ENCODE data around the gene SEC22C. TPM values are rescaled to one million over a fixed set of nuclear protein-coding genes. Genes with fewer than 3 reads are reported as not detected.
A peak's percentile ranks its signal among the peaks of the same experiment; 100 is the strongest.

SEC22C gene
- total RNA-seq, 1 donor from 2014 or later = 55.0 TPM

DNA sequence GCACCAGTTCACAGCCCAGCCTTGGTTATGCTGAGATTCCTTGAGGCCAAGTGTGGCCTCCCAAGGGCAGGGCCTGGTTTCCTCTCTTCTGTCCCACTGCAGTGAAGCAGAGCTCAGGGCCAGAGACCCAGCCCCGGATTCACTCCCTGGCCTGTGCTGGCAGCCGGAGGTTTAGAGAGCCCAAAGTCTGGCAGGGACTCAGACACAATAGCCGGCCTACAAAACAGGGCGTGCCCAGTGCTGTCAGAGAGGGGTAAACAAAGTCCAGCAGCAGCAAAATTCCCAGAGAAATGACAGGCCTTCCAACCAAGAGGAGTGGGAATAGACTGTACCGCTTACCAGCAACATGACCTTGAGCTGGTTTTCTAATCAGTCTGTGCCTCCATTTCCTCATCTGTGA is 65.3 kb downstream of the SEC22C start:
- FAIRE-seq = no peak
- peak; percentile 12 for DNase-seq (ENCODE audit: low read depth)
- no peaks in the 10 kb centered on the region for H3K27me3 ChIP-seq (ENCODE audit: control insufficient read depth, insufficient read depth, low read length)
- no peak overlapping the region for H3K4me3 ChIP-seq (ENCODE audit: low read depth, low read length)
- TF ChIP-seq, protein P1, sequence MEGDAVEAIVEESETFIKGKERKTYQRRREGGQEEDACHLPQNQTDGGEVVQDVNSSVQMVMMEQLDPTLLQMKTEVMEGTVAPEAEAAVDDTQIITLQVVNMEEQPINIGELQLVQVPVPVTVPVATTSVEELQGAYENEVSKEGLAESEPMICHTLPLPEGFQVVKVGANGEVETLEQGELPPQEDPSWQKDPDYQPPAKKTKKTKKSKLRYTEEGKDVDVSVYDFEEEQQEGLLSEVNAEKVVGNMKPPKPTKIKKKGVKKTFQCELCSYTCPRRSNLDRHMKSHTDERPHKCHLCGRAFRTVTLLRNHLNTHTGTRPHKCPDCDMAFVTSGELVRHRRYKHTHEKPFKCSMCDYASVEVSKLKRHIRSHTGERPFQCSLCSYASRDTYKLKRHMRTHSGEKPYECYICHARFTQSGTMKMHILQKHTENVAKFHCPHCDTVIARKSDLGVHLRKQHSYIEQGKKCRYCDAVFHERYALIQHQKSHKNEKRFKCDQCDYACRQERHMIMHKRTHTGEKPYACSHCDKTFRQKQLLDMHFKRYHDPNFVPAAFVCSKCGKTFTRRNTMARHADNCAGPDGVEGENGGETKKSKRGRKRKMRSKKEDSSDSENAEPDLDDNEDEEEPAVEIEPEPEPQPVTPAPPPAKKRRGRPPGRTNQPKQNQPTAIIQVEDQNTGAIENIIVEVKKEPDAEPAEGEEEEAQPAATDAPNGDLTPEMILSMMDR (IDR thresholded peaks at IDR 0.05; ENCODE audit: insufficient read depth, low read length, severe bottlenecking) = no peak
- H3K36me3 ChIP-seq (ENCODE audit: control insufficient read depth, insufficient read depth, low read length) = no peaks in the 10 kb centered on the region

DNA sequence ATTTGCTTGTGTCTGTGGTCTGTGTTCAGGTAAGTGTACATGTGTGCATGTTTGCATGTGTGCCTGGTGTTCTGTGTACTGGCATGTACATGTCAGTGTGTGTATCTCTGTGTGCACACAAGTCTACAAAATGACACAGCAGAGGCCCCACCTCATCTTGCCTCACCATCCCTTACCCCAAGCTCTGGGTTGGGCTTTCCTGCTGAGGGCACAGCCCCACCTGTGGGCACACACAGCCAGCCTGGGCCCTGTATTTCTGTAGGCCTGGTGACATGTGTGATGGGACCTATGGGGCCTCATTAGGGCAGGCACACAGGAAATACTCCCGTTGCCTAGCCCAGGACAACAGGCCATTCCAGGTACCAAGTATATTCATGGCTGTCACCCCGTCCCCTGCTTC is 65.8 kb downstream of the SEC22C start:
- H3K36me3 ChIP-seq (ENCODE audit: control insufficient read depth, insufficient read depth, low read length) = no peaks in the 10 kb centered on the region
- FAIRE-seq (no peak), DNase-seq (ENCODE audit: low read depth) (no peak)
- H3K4me3 ChIP-seq (ENCODE audit: low read depth, low read length) = no peak overlapping the region
- TF ChIP-seq, protein P1 (IDR thresholded peaks at IDR 0.05; ENCODE audit: insufficient read depth, low read length, severe bottlenecking) = peak; percentile 15
- H3K27me3 ChIP-seq (ENCODE audit: control insufficient read depth, insufficient read depth, low read length) = no peaks in the 10 kb centered on the region

DNA sequence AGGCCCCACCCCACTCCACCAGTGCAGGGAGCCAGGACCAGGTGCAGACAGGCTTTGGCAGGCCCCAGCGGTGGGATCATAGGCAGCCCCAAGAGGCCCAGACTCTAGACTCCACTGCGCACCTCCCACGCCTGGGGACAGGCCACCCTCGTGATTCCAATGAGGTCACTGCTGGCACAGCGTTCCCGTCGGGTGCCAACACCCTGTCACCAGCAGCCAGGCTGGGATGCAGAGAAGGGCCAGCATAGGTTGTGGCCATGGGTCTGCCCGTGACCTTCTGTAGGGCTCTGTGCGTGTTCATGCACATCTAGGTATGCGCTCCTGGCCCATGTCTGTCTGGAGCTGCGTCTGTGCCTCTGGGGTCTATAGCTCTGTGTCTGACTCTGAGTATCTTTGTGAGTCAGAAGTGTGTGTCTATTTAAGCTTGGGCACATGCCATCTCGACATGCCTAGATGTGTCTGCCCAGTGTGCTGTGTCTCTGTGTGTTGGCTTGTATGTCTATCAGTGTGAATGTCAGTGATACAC is 66.3 kb downstream of the SEC22C start:
- TF ChIP-seq, protein P1 (IDR thresholded peaks at IDR 0.05; ENCODE audit: insufficient read depth, low read length, severe bottlenecking) = no peak
- FAIRE-seq = peak; percentile 100
- no peak overlapping the region for H3K4me3 ChIP-seq (ENCODE audit: low read depth, low read length)
- no peaks in the 10 kb centered on the region for H3K36me3 ChIP-seq (ENCODE audit: control insufficient read depth, insufficient read depth, low read length)
- no peaks in the 10 kb centered on the region for H3K27me3 ChIP-seq (ENCODE audit: control insufficient read depth, insufficient read depth, low read length)
- DNase-seq (ENCODE audit: low read depth) = peak; percentile 99

DNA sequence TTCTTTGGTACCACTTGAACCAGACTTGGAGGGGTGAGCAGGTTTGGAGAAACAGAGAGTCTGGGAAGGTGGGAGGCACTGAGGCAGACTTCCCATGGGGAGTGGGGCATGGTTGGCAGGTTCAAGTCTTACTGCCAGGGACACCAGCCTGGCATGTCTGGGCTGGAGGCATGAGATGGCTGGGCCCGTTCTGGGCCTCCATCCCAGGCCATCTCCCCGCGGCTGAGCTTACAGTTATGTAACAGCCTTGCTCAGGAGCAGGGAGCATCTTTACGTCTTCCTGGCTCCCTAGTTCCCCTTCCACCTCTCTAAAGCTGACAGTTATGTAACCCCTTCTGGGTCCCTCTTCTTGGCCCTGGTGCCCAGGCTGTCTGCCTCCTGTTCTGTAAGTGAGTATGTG is 66.9 kb downstream of the SEC22C start:
- H3K27me3 ChIP-seq (ENCODE audit: control insufficient read depth, insufficient read depth, low read length) = no peaks in the 10 kb centered on the region
- H3K4me3 ChIP-seq (ENCODE audit: low read depth, low read length) = no peak overlapping the region
- H3K36me3 ChIP-seq (ENCODE audit: control insufficient read depth, insufficient read depth, low read length) = no peaks in the 10 kb centered on the region
- FAIRE-seq = no peak
- no peak for DNase-seq (ENCODE audit: low read depth)
- TF ChIP-seq, protein P1 (IDR thresholded peaks at IDR 0.05; ENCODE audit: insufficient read depth, low read length, severe bottlenecking) = no peak

DNA sequence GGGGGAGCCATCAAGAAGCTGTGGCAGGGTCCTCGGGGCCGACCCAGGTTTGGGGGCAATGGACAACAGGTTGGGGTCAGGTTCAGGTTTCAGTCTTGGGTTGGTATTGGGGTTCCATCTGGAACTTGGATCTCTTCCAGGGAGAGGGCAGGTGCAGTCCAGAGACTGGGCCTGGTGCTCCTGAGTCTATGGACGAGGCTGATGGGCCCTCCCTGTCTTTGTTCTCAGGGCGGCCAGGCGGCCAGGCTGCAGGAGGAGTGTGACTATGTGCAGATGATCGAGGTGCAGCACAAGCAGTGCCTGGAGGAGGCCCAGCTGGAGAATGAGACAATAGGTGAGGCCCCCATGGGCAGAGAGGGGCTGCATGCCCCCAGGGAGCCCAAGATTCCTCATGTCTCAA is 68.2 kb downstream of the SEC22C start:
- no peaks in the 10 kb centered on the region for H3K36me3 ChIP-seq (ENCODE audit: control insufficient read depth, insufficient read depth, low read length)
- no peak for DNase-seq (ENCODE audit: low read depth)
- FAIRE-seq = no peak
- H3K27me3 ChIP-seq (ENCODE audit: control insufficient read depth, insufficient read depth, low read length) = no peaks in the 10 kb centered on the region
- no peak overlapping the region for H3K4me3 ChIP-seq (ENCODE audit: low read depth, low read length)
- TF ChIP-seq, protein P1 (IDR thresholded peaks at IDR 0.05; ENCODE audit: insufficient read depth, low read length, severe bottlenecking) = no peak

DNA sequence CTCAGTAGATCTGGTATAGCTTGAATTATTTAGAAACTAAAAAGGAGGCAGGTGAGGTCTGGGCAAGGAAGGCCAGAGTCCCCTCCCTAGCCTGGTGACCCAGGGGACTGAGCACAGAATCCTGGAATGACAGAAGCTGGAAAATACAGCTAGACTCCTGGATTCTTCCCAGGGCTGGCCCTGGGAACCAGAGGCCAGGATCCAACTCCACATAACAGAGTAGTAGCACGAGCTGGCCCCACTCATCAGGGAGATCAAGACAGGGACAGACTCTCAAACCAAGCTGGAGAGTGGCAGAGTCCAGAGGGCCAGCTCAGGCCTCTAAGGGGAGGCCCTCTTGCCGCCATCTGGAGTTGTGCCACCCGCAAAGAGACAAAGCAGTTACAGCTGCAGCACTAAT is 68.6 kb downstream of the SEC22C start:
- Histone ChIP-seq H3K4me3 (ENCODE audit: low read depth, low read length) (no peak overlapping the region), H3K36me3 (ENCODE audit: control insufficient read depth, insufficient read depth, low read length) (no peaks in the 10 kb centered on the region), H3K27me3 (ENCODE audit: control insufficient read depth, insufficient read depth, low read length) (no peaks in the 10 kb centered on the region)
- DNase-seq (ENCODE audit: low read depth) (no peak), FAIRE-seq (no peak)
- TF ChIP-seq, protein P1 (IDR thresholded peaks at IDR 0.05; ENCODE audit: insufficient read depth, low read length, severe bottlenecking) = no peak

Data from bronchial epithelial cell (primary cell).